IMR-90 (cell line): ENCODE measurements around the gene ENHO. TPM values are rescaled to one million over a fixed set of nuclear protein-coding genes. Genes with fewer than 3 reads are reported as not detected.

ENCODE experiments used
- ATAC-seq: fragments of 200-7000 bp; cut with Tn5 transposase; 2 replicates; pipeline ENCODE4 v1.9.1; 2020; ENCODE audit warnings: low read depth, mild to moderate bottlenecking, moderate library complexity
- BruUV-seq: library from RNA; stranded (reverse); fragments of 400-500 nt; replicated peaks from 2 replicates; lab custom pipeline; 2021; lab: Mats Ljungman, UMichigan
- CTCF ChIA-PET: fragments of 300-600 bp; formaldehyde crosslinking; extraction: SDS; loops from one replicate; lab custom pipeline; 2021; ENCODE audit warnings: antibody characterized with exemption; lab: Yijun Ruan, JAX
- POLR2A ChIA-PET: fragments of 300-600 bp; sonication (Branson Sonifier 250); formaldehyde crosslinking; loops from one replicate; lab custom pipeline; 2022; ENCODE audit warnings: antibody characterized with exemption; ENCODE audit not compliant: unreplicated experiment; lab: Charles Lee
- DNase-seq: peaks from one replicate; pipeline ENCODE4 v3.0.0; 2013
- H2AFZ ChIP-seq: replicated peaks from 2 replicates; pipeline ENCODE3; 2013; ENCODE audit warnings: low read length, mild to moderate bottlenecking; ENCODE audit not compliant: poor library complexity
- H2AK5ac ChIP-seq: 2 replicates; pipeline ENCODE4 v1.6.1; 2013; ENCODE audit warnings: low read depth, low read length, inconsistent platforms
- H2AK9ac ChIP-seq: replicated peaks from 2 replicates; pipeline ENCODE3; 2013; ENCODE audit warnings: mild to moderate bottlenecking, low read depth, low read length, moderate library complexity; ENCODE audit not compliant: poor library complexity
- H2BK120ac ChIP-seq: 2 replicates; pipeline ENCODE4 v1.6.1; 2013; ENCODE audit warnings: low read depth, low read length, inconsistent platforms
- H2BK15ac ChIP-seq: 3 replicates; pipeline ENCODE4 v1.6.1; 2013; ENCODE audit warnings: low read depth, low read length, inconsistent platforms
- H2BK20ac ChIP-seq: 2 replicates; pipeline ENCODE4 v1.6.1; 2013; ENCODE audit warnings: low read depth, mild to moderate bottlenecking, inconsistent platforms, low read length, moderate library complexity
- H2BK5ac ChIP-seq: 2 replicates; pipeline ENCODE4 v1.6.1; 2013; ENCODE audit warnings: mild to moderate bottlenecking, low read depth, low read length, inconsistent platforms; ENCODE audit not compliant: poor library complexity, severe bottlenecking
- H3K14ac ChIP-seq: replicated peaks from 2 replicates; pipeline ENCODE4 v1.6.1; 2013; ENCODE audit warnings: low read depth, low read length, inconsistent platforms
- H3K18ac ChIP-seq: 2 replicates; pipeline ENCODE4 v1.6.1; 2013; ENCODE audit warnings: low read depth, low read length, control low read depth
- H3K23ac ChIP-seq: 2 replicates; pipeline ENCODE4 v1.6.1; 2013; ENCODE audit warnings: low read depth, low read length, inconsistent platforms
- H3K27ac ChIP-seq: 2 replicates; pipeline ENCODE4 v1.5.1; 2013; ENCODE audit warnings: mild to moderate bottlenecking, control low read depth, low read length; ENCODE audit not compliant: insufficient read depth
- H3K27me3 ChIP-seq: 2 replicates; pipeline ENCODE4 v1.6.1; 2013; ENCODE audit warnings: low read length; ENCODE audit not compliant: control insufficient read depth, insufficient read depth
- H3K36me3 ChIP-seq: 2 replicates; pipeline ENCODE4 v1.6.1; 2013; ENCODE audit warnings: low read length, mixed read lengths; ENCODE audit not compliant: control insufficient read depth, insufficient read depth
- H3K4ac ChIP-seq: 2 replicates; pipeline ENCODE4 v1.6.1; 2013; ENCODE audit warnings: low read depth, low read length, inconsistent platforms
- H3K4me1 ChIP-seq: 2 replicates; pipeline ENCODE4 v1.6.1; 2013; ENCODE audit warnings: low read length, mixed read lengths; ENCODE audit not compliant: control insufficient read depth, insufficient read depth
- H3K4me2 ChIP-seq: 2 replicates; pipeline ENCODE4 v1.6.1; 2013; ENCODE audit warnings: low read depth, mild to moderate bottlenecking, control low read depth, low read length, moderate library complexity
- H3K4me3 ChIP-seq: 2 replicates; pipeline ENCODE4 v1.5.1; 2013; ENCODE audit warnings: low read depth, mild to moderate bottlenecking, control low read depth, low read length, moderate library complexity; ENCODE audit not compliant: insufficient read depth
- H3K56ac ChIP-seq: 2 replicates; pipeline ENCODE4 v1.6.1; 2013; ENCODE audit warnings: low read length, inconsistent platforms; ENCODE audit not compliant: insufficient read depth; ENCODE audit errors: extremely low read depth
- H3K79me1 ChIP-seq, 2 experiments: 2 replicates each; pipeline ENCODE4 v1.6.1; 2013; ENCODE audit warnings: low read length in 2 of 2, inconsistent platforms in 1 of 2, low read depth in 1 of 2
- H3K9ac ChIP-seq: 2 replicates; pipeline ENCODE4 v1.6.1; 2013; ENCODE audit warnings: low read depth, low read length, control low read depth
- H3K9me1 ChIP-seq: 2 replicates; pipeline ENCODE4 v1.6.1; 2013; ENCODE audit warnings: low read length, inconsistent platforms; ENCODE audit not compliant: insufficient read depth
- H3K9me3 ChIP-seq: 2 replicates; pipeline ENCODE4 v1.6.1; 2013; ENCODE audit warnings: low read length; ENCODE audit not compliant: control insufficient read depth, insufficient read depth
- H4K20me1 ChIP-seq: 2 replicates; pipeline ENCODE4 v1.6.1; 2013; ENCODE audit warnings: low read length, inconsistent platforms; ENCODE audit not compliant: insufficient read depth
- H4K5ac ChIP-seq: 2 replicates; pipeline ENCODE4 v1.6.1; 2013; ENCODE audit warnings: mild to moderate bottlenecking, low read depth, low read length, control low read depth
- H4K8ac ChIP-seq, 2 experiments: 2 replicates each; pipeline ENCODE4 v1.6.1; 2013; ENCODE audit warnings: low read depth in 2 of 2, low read length in 2 of 2, control low read depth in 1 of 2, inconsistent platforms in 1 of 2
- H4K91ac ChIP-seq: 2 replicates; pipeline ENCODE4 v1.6.1; 2013; ENCODE audit warnings: low read depth, low read length, inconsistent platforms; ENCODE audit not compliant: insufficient read depth
- BHLHE40 ChIP-seq: fragments of 150-350 bp; IDR thresholded peaks from 2 replicates; pipeline ENCODE4 v1.6.1; 2016; ENCODE audit warnings: mild to moderate bottlenecking, low read depth, low read length
- CEBPB ChIP-seq: IDR thresholded peaks from 2 replicates; pipeline ENCODE4 v1.6.1; 2012; ENCODE audit warnings: low read depth, low read length, improper control_type of control experiment
- CHD1 ChIP-seq: IDR thresholded peaks from 2 replicates; pipeline ENCODE4 v1.6.1; 2012; ENCODE audit warnings: low read depth, low read length, improper control_type of control experiment
- CTCF ChIP-seq: conservative IDR thresholded peaks from 2 replicates; pipeline ENCODE4 v1.5.1; 2012; ENCODE audit warnings: mild to moderate bottlenecking, low read depth, low read length, improper control_type of control experiment
- ELK1 ChIP-seq: fragments of 150-350 bp; IDR thresholded peaks from 2 replicates; pipeline ENCODE4 v1.6.1; 2016; ENCODE audit warnings: low read depth, mild to moderate bottlenecking, low read length, moderate library complexity, borderline replicate concordance
- FOS ChIP-seq: fragments of 150-350 bp; IDR thresholded peaks from 2 replicates; pipeline ENCODE4 v1.6.1; 2016; ENCODE audit warnings: low read depth, low read length
- MAFK ChIP-seq: IDR thresholded peaks from 2 replicates; pipeline ENCODE4 v1.6.1; 2012; ENCODE audit warnings: low read depth, low read length, improper control_type of control experiment
- MAZ ChIP-seq: IDR thresholded peaks from 2 replicates; pipeline ENCODE4 v1.6.1; 2012; ENCODE audit warnings: low read depth, mild to moderate bottlenecking, low read length, improper control_type of control experiment, moderate library complexity, borderline replicate concordance
- MXI1 ChIP-seq: IDR thresholded peaks from 2 replicates; pipeline ENCODE4 v1.6.1; 2012; ENCODE audit warnings: low read depth, mild to moderate bottlenecking, low read length, moderate library complexity, borderline replicate concordance
- NFE2L2 ChIP-seq: fragments of 150-350 bp; IDR thresholded peaks from 2 replicates; pipeline ENCODE4 v1.6.1; 2016; ENCODE audit warnings: low read depth, mild to moderate bottlenecking, low read length
- POLR2A ChIP-seq: IDR thresholded peaks from 2 replicates; pipeline ENCODE4 v1.6.1; 2012; ENCODE audit warnings: mild to moderate bottlenecking, low read depth, low read length
- RCOR1 ChIP-seq: IDR thresholded peaks from 2 replicates; pipeline ENCODE4 v1.6.1; 2012; ENCODE audit warnings: mild to moderate bottlenecking, low read length, improper control_type of control experiment; ENCODE audit not compliant: insufficient replicate concordance
- RFX5 ChIP-seq: IDR thresholded peaks from 2 replicates; pipeline ENCODE4 v1.8.0; 2012; ENCODE audit warnings: low read depth, mild to moderate bottlenecking, low read length, moderate library complexity
- SMC3 ChIP-seq: fragments of 150-350 bp; IDR thresholded peaks from 2 replicates; pipeline ENCODE4 v1.6.1; 2016; ENCODE audit warnings: low read depth, mild to moderate bottlenecking, antibody characterized with exemption, low read length, moderate library complexity
- USF2 ChIP-seq: fragments of 150-350 bp; IDR thresholded peaks from 2 replicates; pipeline ENCODE4 v1.6.1; 2017; ENCODE audit warnings: mild to moderate bottlenecking, antibody characterized with exemption, low read length, low read depth
- WGBS, 2 experiments: methylation state at CpG; one replicate each; pipeline versions ENCODE4 v1.1.5 to v1.1.7; 2013; ENCODE audit warnings: missing lambda C conversion rate in 2 of 2; ENCODE audit not compliant: insufficient read length in 1 of 2; ENCODE audit errors: extremely low coverage in 2 of 2; 5-methylcytosine and 5-hydroxymethylcytosine counted together
- dilution Hi-C: fragments of 300-500 bp; cut with HindIII; formaldehyde crosslinking; loops from one replicate; pipeline ENCODE4 v1.14.3; 2018; ENCODE audit warnings: low sequenced_read_pairs; ENCODE audit not compliant: unreplicated experiment
- in situ Hi-C: fragments of 300-500 bp; cut with MboI; formaldehyde crosslinking; loops from 3 replicates; pipeline ENCODE4 v1.14.3; 2019; ENCODE audit warnings: low sequenced_read_pairs, inconsistent platforms, mixed read lengths
- intact Hi-C: fragments of 100-400 bp; cut with micrococcal nuclease; formaldehyde crosslinking; loops from 2 replicates; pipeline ENCODE4 v1.10.0; 2022
- polyA plus RNA-seq, 3 experiments: library from polyadenylated mRNA; depleted of rRNA; stranded (reverse); fragments of >200 nt; gene quantifications; 2 replicates each; pipeline ENCODE4 v1.2.3, GENCODE V29; 2012; ENCODE audit warnings: low replicate concordance in 1 of 3
- total RNA-seq: library from RNA; depleted of rRNA; stranded (reverse); fragments of >200 nt; gene quantifications from 2 replicates; pipeline ENCODE4 v1.2.3, GENCODE V29; 2012

ENHO gene
- total and polyA plus RNA-seq, 2 of the 4 experiments (the other 2 are of a cell fraction) = not detected

GRCh38 chr9:34512131-34513078 lies 10.4 kb downstream of the ENHO start:
- Histone ChIP-seq H4K5ac (no peak overlapping the region), H3K79me1 (no peaks in the 10 kb centered on the region), H3K4me3 (no peak overlapping the region), H4K20me1 (no peaks in the 10 kb centered on the region), H3K9me3 (no peaks in the 10 kb centered on the region), H3K36me3 (no peaks in the 10 kb centered on the region), H3K18ac (no peak overlapping the region), H2BK15ac (no peak overlapping the region), H3K27me3 (peaks cover 55% of the 10 kb centered on the region), H3K9ac (no peak overlapping the region), H2BK5ac (no peak overlapping the region), H2BK20ac (no peak overlapping the region), H2BK120ac (no peak overlapping the region), H3K14ac (no peak overlapping the region), H2AK5ac (no peak overlapping the region), H3K4me2 (no peak overlapping the region), H2AK9ac (no peak overlapping the region), H3K56ac (no peak overlapping the region), H4K8ac (no peak overlapping the region), H4K91ac (no peak overlapping the region), H3K23ac (no peak overlapping the region), H2AFZ (no peak overlapping the region), H3K4me1 (no peaks in the 10 kb centered on the region), H3K27ac (no peak overlapping the region), H3K9me1 (no peaks in the 10 kb centered on the region), H3K4ac (no peak overlapping the region)
- WGBS, 2 experiments = 17% methylated on average over 3 of the region's 9 CpGs; no CpG with 5 or more reads in 1 of the 2 experiments
- POLR2A ChIA-PET = no interaction called here
- intact Hi-C loops (no loop called here), dilution Hi-C loops (no loop called here), in situ Hi-C loops (no loop called here)
- CTCF ChIA-PET = no interaction called here
- no TSS peak for BruUV-seq
- DNase-seq (no peak), ATAC-seq (no peak)
- TF ChIP-seq MXI1 (no peak), CHD1 (no peak), FOS (no peak), RCOR1 (no peak), MAZ (no peak), ELK1 (no peak), POLR2A (no peak), CTCF (no peak), RFX5 (no peak), USF2 (no peak), NFE2L2 (no peak), SMC3 (no peak), BHLHE40 (no peak), CEBPB (no peak), MAFK (no peak)
